Thyroid gland (tissue), 4 donors: ENCODE results near the gene HID1. TPM values are rescaled to one million over a fixed set of nuclear protein-coding genes. Genes with fewer than 3 reads are reported as not detected.

ENCODE experiments used
- DNase-seq, 2 donors: peaks; one replicate each; pipeline ENCODE4 v3.0.0-alpha.2; 2019
- H3K27ac ChIP-seq, 3 donors: fragments of 200-600 bp; sonication (generic); 1 replicate in 2 of 3; 2 replicates in 1 of 3; pipeline ENCODE4 v1.5.1; 2016 to 2019; ENCODE audit warnings: mild to moderate bottlenecking in 1 of 3, moderate library complexity in 1 of 3
- H3K27me3 ChIP-seq: fragments of 200-600 bp; sonication (generic); one replicate; pipeline ENCODE4 v1.5.1; 2019
- H3K36me3 ChIP-seq, 2 donors: fragments of 200-600 bp; sonication (generic); one replicate each; pipeline ENCODE4 v1.5.1; 2016 to 2019
- H3K4me1 ChIP-seq, 2 donors: fragments of 200-600 bp; sonication (generic); one replicate each; pipeline ENCODE4 v1.5.1; 2017 to 2019
- H3K4me3 ChIP-seq, 3 donors: fragments of 200-600 bp; sonication (generic); replicated peaks in 1 of 3; 1 replicate in 2 of 3; 2 replicates in 1 of 3; pipeline ENCODE4 v1.5.1; 2016; ENCODE audit warnings: mild to moderate bottlenecking in 1 of 3
- H3K9me3 ChIP-seq: fragments of 200-600 bp; sonication (generic); one replicate; pipeline ENCODE4 v1.5.1; 2017
- POLR2A ChIP-seq, 2 donors: fragments of 450-650 bp; IDR thresholded peaks; one replicate each; pipeline ENCODE4 v1.6.1; 2017; ENCODE audit warnings: antibody characterized with exemption in 2 of 2, mild to moderate bottlenecking in 2 of 2, moderate library complexity in 1 of 2
- WGBS, 2 donors: methylation state at CpG; one replicate each; pipeline ENCODE4 v1.1.5; 2017; 5-methylcytosine and 5-hydroxymethylcytosine counted together
- intact Hi-C: fragments of 100-400 bp; cut with DNase I; formaldehyde crosslinking; loops from one replicate; pipeline ENCODE4 v1.15.1; 2023
- total RNA-seq, 4 donors: library from RNA; depleted of rRNA; stranded (reverse); fragments of >200 nt; gene quantifications; one replicate each; pipeline ENCODE4 v1.2.3, GENCODE V29; 2016
- TF ChIP-seq, protein P1 (sequence below), 6 experiments: fragments of 200-600 bp in 3 of 6; fragments of 450-650 bp in 3 of 6; sonication (generic) in 3 of 6; IDR thresholded peaks; one replicate each; pipeline ENCODE4 v1.5.1; 2016 to 2019; ENCODE audit warnings: antibody characterized with exemption in 6 of 6, mild to moderate bottlenecking in 2 of 6, inconsistent platforms in 1 of 6, moderate library complexity in 1 of 6

HID1 gene
- total RNA-seq, 4 donors from 2014 or later = 19.4 to 27.4 (median 21.3) TPM

DNA sequence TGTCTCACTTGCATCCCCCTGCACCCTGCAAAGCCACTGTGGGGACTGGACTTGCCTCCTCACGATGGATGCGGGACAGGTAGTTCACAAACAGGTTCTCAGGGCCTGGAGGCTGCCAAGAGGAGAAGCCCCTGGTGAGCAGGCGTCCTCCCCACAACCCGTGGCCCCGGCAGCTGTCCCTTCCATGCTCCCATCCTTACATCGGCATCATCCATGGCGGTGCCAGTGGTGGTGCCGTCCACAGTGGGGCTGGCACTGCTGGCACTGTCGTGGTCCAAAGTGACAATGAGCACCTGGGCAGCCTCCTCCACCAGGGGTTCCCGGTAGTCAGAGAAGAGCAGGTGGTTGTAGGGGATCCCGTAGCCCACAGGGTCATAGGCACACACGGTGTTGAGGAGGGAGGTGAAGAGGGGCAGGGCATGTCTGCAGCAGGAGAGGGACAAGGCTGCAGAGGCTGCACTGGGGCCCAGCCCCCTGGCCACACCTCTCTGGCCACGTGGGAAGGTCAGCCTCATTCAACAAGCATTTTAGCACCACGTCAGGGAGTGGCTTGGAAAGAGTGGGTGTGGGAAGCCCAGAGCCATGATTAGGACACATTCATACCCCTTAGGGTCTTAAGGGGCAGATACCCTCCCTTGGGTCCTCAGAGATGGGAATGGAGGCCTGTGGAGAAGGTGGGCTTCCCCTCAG is 12.6 kb downstream of the HID1 start:
- no peak overlapping the region for H3K4me3 ChIP-seq
- H3K27me3 ChIP-seq = no peaks in the 10 kb centered on the region
- no peaks in the 10 kb centered on the region for H3K36me3 ChIP-seq
- H3K4me1 ChIP-seq = peaks cover 0 to 3% of the 10 kb centered on the region in 2 donors
- H3K27ac ChIP-seq = no peak overlapping the region
- H3K9me3 ChIP-seq = no peaks in the 10 kb centered on the region
- TF ChIP-seq, protein P1, sequence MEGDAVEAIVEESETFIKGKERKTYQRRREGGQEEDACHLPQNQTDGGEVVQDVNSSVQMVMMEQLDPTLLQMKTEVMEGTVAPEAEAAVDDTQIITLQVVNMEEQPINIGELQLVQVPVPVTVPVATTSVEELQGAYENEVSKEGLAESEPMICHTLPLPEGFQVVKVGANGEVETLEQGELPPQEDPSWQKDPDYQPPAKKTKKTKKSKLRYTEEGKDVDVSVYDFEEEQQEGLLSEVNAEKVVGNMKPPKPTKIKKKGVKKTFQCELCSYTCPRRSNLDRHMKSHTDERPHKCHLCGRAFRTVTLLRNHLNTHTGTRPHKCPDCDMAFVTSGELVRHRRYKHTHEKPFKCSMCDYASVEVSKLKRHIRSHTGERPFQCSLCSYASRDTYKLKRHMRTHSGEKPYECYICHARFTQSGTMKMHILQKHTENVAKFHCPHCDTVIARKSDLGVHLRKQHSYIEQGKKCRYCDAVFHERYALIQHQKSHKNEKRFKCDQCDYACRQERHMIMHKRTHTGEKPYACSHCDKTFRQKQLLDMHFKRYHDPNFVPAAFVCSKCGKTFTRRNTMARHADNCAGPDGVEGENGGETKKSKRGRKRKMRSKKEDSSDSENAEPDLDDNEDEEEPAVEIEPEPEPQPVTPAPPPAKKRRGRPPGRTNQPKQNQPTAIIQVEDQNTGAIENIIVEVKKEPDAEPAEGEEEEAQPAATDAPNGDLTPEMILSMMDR (IDR thresholded peaks at IDR 0.05) = no peak
- no peak for TF ChIP-seq POLR2A (IDR thresholded peaks at IDR 0.05)
- no peak for DNase-seq
- intact Hi-C loops = loop anchor here (5.0 kb wide), 3 partner anchors 152 to 242 kb away; partner anchors contain the start of gene NHERF1
- 78 to 85% methylated on average over 5 to 14 of the region's 14 CpGs for WGBS, 2 donors

DNA sequence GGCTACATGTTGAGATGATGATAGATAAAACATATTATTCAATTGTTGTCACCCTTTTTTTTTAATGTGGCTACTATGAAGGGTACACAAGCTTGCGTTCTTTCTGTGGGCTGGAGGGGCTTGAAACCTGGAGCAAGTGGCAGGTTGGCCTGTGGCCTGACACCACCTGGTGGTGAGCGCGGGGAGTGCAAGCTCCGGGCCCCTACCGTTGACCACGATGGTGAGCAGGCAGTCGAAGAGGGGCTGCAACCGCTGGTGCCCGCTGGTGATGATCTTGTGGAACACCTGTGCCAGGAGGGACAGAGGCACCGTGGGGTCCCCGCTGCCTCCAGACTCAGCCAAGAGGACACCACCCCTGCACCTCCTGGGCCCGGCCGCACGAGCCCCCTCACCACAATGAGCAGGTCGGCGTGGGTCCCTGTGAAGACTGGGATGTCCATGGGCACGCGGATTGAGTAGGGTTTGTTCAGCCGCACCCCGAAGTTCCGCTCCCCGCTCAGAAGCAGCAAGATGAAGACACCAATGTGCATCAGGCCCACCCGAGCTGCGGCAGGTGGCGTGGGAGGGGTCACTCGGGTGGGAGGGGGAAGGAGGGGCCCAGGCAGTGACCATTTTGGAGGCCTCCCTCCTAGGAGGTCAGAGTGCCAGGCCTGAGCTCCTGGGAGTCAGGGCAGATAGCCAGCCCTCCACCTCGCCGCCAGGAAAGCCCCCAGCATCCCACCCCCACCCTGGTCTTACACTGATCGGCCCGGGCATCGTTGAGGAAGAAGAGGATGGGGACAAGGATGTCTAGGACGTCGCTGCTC is 14.4 kb downstream of the HID1 start:
- intact Hi-C loops = loop anchor here (5.0 kb wide), 1 partner anchor 211 kb away; the partner anchor contains the start of gene NHERF1
- peak; percentile 69 to 72 for DNase-seq
- H3K36me3 ChIP-seq = no peaks in the 10 kb centered on the region

DNA sequence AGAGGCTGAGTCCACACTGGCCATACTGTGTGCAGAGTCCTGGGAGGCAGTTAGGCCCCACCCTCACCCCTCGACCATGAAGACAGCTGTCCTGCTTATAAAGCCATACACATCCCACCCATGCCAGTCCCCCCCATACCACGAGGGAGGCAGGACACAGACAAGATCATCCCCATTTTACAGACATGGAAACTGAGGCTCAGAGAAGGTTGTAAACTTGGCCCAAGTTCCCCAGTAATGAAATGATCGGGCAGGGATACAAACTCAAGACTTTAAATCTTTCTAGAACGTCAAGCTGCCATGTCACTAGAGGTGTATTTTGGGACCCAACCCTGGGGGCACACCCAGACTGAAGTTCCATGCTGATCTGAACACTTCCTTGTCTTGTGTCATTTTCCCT is 16.5 kb downstream of the HID1 start:
- WGBS, 2 donors = 85 to 91% methylated on average over 3 to 4 of the region's 4 CpGs
- Histone ChIP-seq H3K9me3 (no peaks in the 10 kb centered on the region), H3K27ac (no peak overlapping the region), H3K4me1 (no peaks in the 10 kb centered on the region), H3K27me3 (no peaks in the 10 kb centered on the region), H3K4me3 (no peak overlapping the region), H3K36me3 (no peaks in the 10 kb centered on the region)
- no peak for DNase-seq
- TF ChIP-seq, protein P1 (IDR thresholded peaks at IDR 0.05) = no peak
- TF ChIP-seq POLR2A (IDR thresholded peaks at IDR 0.05) = no peak
- intact Hi-C loops = loop anchor here (5.0 kb wide), 1 partner anchor 209 kb away; the partner anchor contains the start of gene NHERF1

More for the DNA sequence above, 14.4 kb downstream of the HID1 start:
- H3K9me3 ChIP-seq = no peaks in the 10 kb centered on the region
- H3K4me3 ChIP-seq = no peak overlapping the region
- H3K4me1 ChIP-seq = peaks cover 0 to 3% of the 10 kb centered on the region in 2 donors
- H3K27me3 ChIP-seq = no peaks in the 10 kb centered on the region
- TF ChIP-seq, protein P1 (IDR thresholded peaks at IDR 0.05) = peak; percentile 82 to 93 (median 86)
- TF ChIP-seq POLR2A (IDR thresholded peaks at IDR 0.05) = no peak
- WGBS, 2 donors = 37 to 50% methylated on average over 13 to 29 of the region's 33 CpGs
- no peak overlapping the region for H3K27ac ChIP-seq

- 76 to 77% methylated on average over 13 of the region's 13 CpGs for WGBS, 2 donors
- H3K36me3 ChIP-seq = no peaks in the 10 kb centered on the region
- TF ChIP-seq, protein P1 (IDR thresholded peaks at IDR 0.05) = no peak
- no peak for TF ChIP-seq POLR2A (IDR thresholded peaks at IDR 0.05)
- intact Hi-C loops = loop anchor here (5.0 kb wide), 1 partner anchor 208 kb away; the partner anchor contains the start of gene NHERF1
- no peaks in the 10 kb centered on the region for H3K4me1 ChIP-seq
- H3K9me3 ChIP-seq = no peaks in the 10 kb centered on the region
- no peak overlapping the region for H3K27ac ChIP-seq
- no peak overlapping the region for H3K4me3 ChIP-seq
- no peak for DNase-seq
- H3K27me3 ChIP-seq = no peaks in the 10 kb centered on the region
Observed at GRCh38 chr17:74954665-74955421, 17.7 kb downstream of the HID1 start.
